ENCODE data around the gene SMAD6.

- TF ChIP-seq, protein P1, sequence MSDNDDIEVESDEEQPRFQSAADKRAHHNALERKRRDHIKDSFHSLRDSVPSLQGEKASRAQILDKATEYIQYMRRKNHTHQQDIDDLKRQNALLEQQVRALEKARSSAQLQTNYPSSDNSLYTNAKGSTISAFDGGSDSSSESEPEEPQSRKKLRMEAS (IDR thresholded peaks at IDR 0.05; ENCODE audit: low read depth, low read length) = no peak
- TF ChIP-seq POLR2A (IDR thresholded peaks at IDR 0.05; ENCODE audit: extremely low read depth, insufficient read length) = no peak
- TF ChIP-seq, protein P2, sequence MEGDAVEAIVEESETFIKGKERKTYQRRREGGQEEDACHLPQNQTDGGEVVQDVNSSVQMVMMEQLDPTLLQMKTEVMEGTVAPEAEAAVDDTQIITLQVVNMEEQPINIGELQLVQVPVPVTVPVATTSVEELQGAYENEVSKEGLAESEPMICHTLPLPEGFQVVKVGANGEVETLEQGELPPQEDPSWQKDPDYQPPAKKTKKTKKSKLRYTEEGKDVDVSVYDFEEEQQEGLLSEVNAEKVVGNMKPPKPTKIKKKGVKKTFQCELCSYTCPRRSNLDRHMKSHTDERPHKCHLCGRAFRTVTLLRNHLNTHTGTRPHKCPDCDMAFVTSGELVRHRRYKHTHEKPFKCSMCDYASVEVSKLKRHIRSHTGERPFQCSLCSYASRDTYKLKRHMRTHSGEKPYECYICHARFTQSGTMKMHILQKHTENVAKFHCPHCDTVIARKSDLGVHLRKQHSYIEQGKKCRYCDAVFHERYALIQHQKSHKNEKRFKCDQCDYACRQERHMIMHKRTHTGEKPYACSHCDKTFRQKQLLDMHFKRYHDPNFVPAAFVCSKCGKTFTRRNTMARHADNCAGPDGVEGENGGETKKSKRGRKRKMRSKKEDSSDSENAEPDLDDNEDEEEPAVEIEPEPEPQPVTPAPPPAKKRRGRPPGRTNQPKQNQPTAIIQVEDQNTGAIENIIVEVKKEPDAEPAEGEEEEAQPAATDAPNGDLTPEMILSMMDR (IDR thresholded peaks at IDR 0.05; ENCODE audit: low read depth, low read length) = no peak
Observed at GRCh38 chr15:66677336-66677735, 24.7 kb upstream of the SMAD6 start.
